HCT116 (cell line): ENCODE measurements around the gene MAGOH. TPM values are rescaled to one million over a fixed set of nuclear protein-coding genes. Genes with fewer than 3 reads are reported as not detected.

Source experiments
- ATAC-seq: fragments of 200-7000 bp; cut with Tn5 transposase; 2 replicates; pipeline ENCODE4 v1.9.1; 2020; ENCODE audit warnings: mild to moderate bottlenecking, moderate library complexity
- BruUV-seq: library from RNA; stranded (reverse); fragments of 400-500 nt; replicated peaks from 2 replicates; lab custom pipeline; 2021; lab: Mats Ljungman, UMichigan
- CTCF ChIA-PET: fragments of 300-600 bp; sonication (Branson Sonifier 250); formaldehyde crosslinking; loops from one replicate; lab custom pipeline; 2021; ENCODE audit warnings: antibody characterized with exemption; lab: Charles Lee
- POLR2A ChIA-PET: fragments of 300-600, 350-600 bp; sonication (Branson Sonifier 250); formaldehyde crosslinking; loops from one replicate; lab custom pipeline; 2021; ENCODE audit warnings: antibody characterized with exemption; lab: Charles Lee
- RAD21 ChIA-PET, 2 experiments: fragments of 300-600 bp; sonication (Branson Sonifier 250); formaldehyde crosslinking; loops; one replicate each; lab custom pipeline; 2023; ENCODE audit warnings: low total read pairs in 2 of 2; ENCODE audit not compliant: uncharacterized antibody in 2 of 2, unreplicated experiment in 2 of 2, low non-redundant PET in 1 of 2; lab: Charles Lee
- DNase-seq: peaks from one replicate; pipeline ENCODE4 v3.0.0-alpha.2; 2010; ENCODE audit warnings: low read depth, low spot score
- H2AFZ ChIP-seq: fragments of 200-600 bp; shearing (Covaris generic), sonication (generic); 2 replicates; pipeline ENCODE4 v1.6.1; 2017; ENCODE audit warnings: low read depth, mixed run types, mixed read lengths, antibody characterized with exemption, low read length; ENCODE audit not compliant: poor library complexity, severe bottlenecking
- H3K27ac ChIP-seq: 2 replicates; pipeline ENCODE4 v1.5.1; 2012; ENCODE audit warnings: low read depth, low read length
- H3K27me3 ChIP-seq: fragments of 200-600 bp; sonication (generic); 2 replicates; pipeline ENCODE4 v1.6.1; 2016; ENCODE audit warnings: mixed run types, low read length, mixed read lengths; ENCODE audit not compliant: insufficient read depth
- H3K36me3 ChIP-seq, 2 experiments: fragments of 200-500 bp in 1 of 2; fragments of 200-600 bp in 1 of 2; sonication (Bioruptor generic) in 1 of 2; sonication (generic) in 1 of 2; 2 replicates each; pipeline versions ENCODE4 v1.5.1 to v1.6.1; 2014 to 2016; ENCODE audit warnings: low read length in 2 of 2, inconsistent platforms in 1 of 2, mixed read lengths in 1 of 2, mixed run types in 1 of 2; ENCODE audit not compliant: insufficient read depth in 2 of 2, control insufficient read depth in 1 of 2
- H3K4me1 ChIP-seq, 2 experiments: fragments of 200-600 bp in 1 of 2; sonication (generic) in 1 of 2; 2 replicates each; pipeline versions ENCODE4 v1.5.1 to v1.6.1; 2012 to 2017; ENCODE audit warnings: low read length in 2 of 2, inconsistent platforms in 1 of 2, mild to moderate bottlenecking in 1 of 2, mixed read lengths in 1 of 2, mixed run types in 1 of 2, moderate library complexity in 1 of 2; ENCODE audit not compliant: insufficient read depth in 2 of 2, control insufficient read depth in 1 of 2
- H3K4me2 ChIP-seq: fragments of 200-600 bp; sonication (generic); 2 replicates; pipeline ENCODE4 v1.6.1; 2017; ENCODE audit warnings: mixed run types, low read length, mixed read lengths
- H3K4me3 ChIP-seq, 2 experiments: fragments of 200-600 bp in 1 of 2; sonication (generic) in 1 of 2; replicated peaks in 1 of 2; 2 replicates each; pipeline ENCODE4 v1.5.1; 2011 to 2016; ENCODE audit warnings: low read length in 2 of 2, control low read depth in 1 of 2, low read depth in 1 of 2, mild to moderate bottlenecking in 1 of 2, mixed read lengths in 1 of 2, mixed run types in 1 of 2
- H3K79me2 ChIP-seq: fragments of 200-600 bp; sonication (generic); 2 replicates; pipeline ENCODE4 v1.6.1; 2017; ENCODE audit warnings: mild to moderate bottlenecking, mixed run types, low read length, moderate library complexity, mixed read lengths; ENCODE audit not compliant: insufficient read depth
- H3K9ac ChIP-seq: fragments of 200-600 bp; sonication (generic); 2 replicates; pipeline ENCODE4 v1.6.1; 2016; ENCODE audit warnings: low read length, mixed read lengths
- H3K9me2 ChIP-seq: fragments of 200-600 bp; sonication (generic), shearing (Covaris generic); 2 replicates; pipeline ENCODE4 v1.6.1; 2017; ENCODE audit warnings: mixed run types, mild to moderate bottlenecking, moderate library complexity; ENCODE audit not compliant: insufficient read depth
- H3K9me3 ChIP-seq, 2 experiments: fragments of 200-500 bp in 1 of 2; fragments of 200-600 bp in 1 of 2; sonication (Bioruptor generic) in 1 of 2; sonication (generic) in 1 of 2; 2 replicates each; pipeline ENCODE4 v1.6.1; 2014 to 2017; ENCODE audit warnings: low read length in 2 of 2, mixed read lengths in 2 of 2, inconsistent platforms in 1 of 2, low read depth in 1 of 2, mild to moderate bottlenecking in 1 of 2, mixed run types in 1 of 2, moderate library complexity in 1 of 2; ENCODE audit not compliant: control insufficient read depth in 1 of 2, insufficient read depth in 1 of 2
- H4K20me1 ChIP-seq: fragments of 200-600 bp; sonication (generic), shearing (Covaris generic); 2 replicates; pipeline ENCODE4 v1.6.1; 2017; ENCODE audit warnings: mixed run types, mild to moderate bottlenecking, moderate library complexity; ENCODE audit not compliant: insufficient read depth
- CBX3 ChIP-seq: IDR thresholded peaks from 2 replicates; pipeline ENCODE4 v1.6.1; 2012; ENCODE audit warnings: low read depth
- CEBPB ChIP-seq: IDR thresholded peaks from 2 replicates; pipeline ENCODE4 v1.6.1; 2012; ENCODE audit warnings: low read depth
- EGR1 ChIP-seq: IDR thresholded peaks from 2 replicates; pipeline ENCODE4 v1.6.1; 2012; ENCODE audit warnings: low read depth
- ELF1 ChIP-seq: IDR thresholded peaks from 2 replicates; pipeline ENCODE4 v1.6.1; 2012; ENCODE audit warnings: low read depth, borderline replicate concordance
- EZH2phosphoT487 ChIP-seq: fragments of 200-600 bp; IDR thresholded peaks from 2 replicates; pipeline ENCODE4 v1.6.1; 2018; ENCODE audit warnings: antibody characterized with exemption, borderline replicate concordance
- FOSL1 ChIP-seq: IDR thresholded peaks from 2 replicates; pipeline ENCODE4 v1.6.1; 2012; ENCODE audit warnings: low read depth
- JUND ChIP-seq: IDR thresholded peaks from 2 replicates; pipeline ENCODE4 v1.6.1; 2012
- POLR2A ChIP-seq: IDR thresholded peaks from 2 replicates; pipeline ENCODE4 v1.7.0; 2011; ENCODE audit warnings: borderline replicate concordance; ENCODE audit not compliant: insufficient read depth, insufficient read length; ENCODE audit errors: extremely low read depth
- SIN3A ChIP-seq: IDR thresholded peaks from 2 replicates; pipeline ENCODE4 v1.6.1; 2012; ENCODE audit warnings: low read depth
- SP1 ChIP-seq: IDR thresholded peaks from 2 replicates; pipeline ENCODE4 v1.6.1; 2012; ENCODE audit warnings: low read depth
- TCF7L2 ChIP-seq: IDR thresholded peaks from 2 replicates; pipeline ENCODE4 v1.7.0; 2011; ENCODE audit warnings: borderline replicate concordance, inconsistent platforms; ENCODE audit not compliant: insufficient read depth, insufficient read length; ENCODE audit errors: extremely low read depth
- ZFX ChIP-seq: fragments of 450-650 bp; IDR thresholded peaks from 2 replicates; pipeline ENCODE4 v1.6.1; 2017
- intact Hi-C: fragments of 100-400 bp; cut with micrococcal nuclease; formaldehyde crosslinking; loops from 2 replicates; pipeline ENCODE4 v1.10.0; 2022
- total RNA-seq: library from RNA; stranded (reverse); gene quantifications from one replicate; pipeline ENCODE4 v1.2.1, GENCODE V29; 2021; ENCODE audit not compliant: unreplicated experiment
- TF ChIP-seq, protein P1 (sequence below), 3 experiments: fragments of 200-600 bp in 1 of 3; sonication (generic) in 1 of 3; IDR thresholded peaks in 2 of 3; conservative IDR thresholded peaks in 1 of 3; 2 replicates each; pipeline ENCODE4 v1.5.1; 2012 to 2017; ENCODE audit warnings: low read depth in 2 of 3, low read length in 2 of 3, antibody characterized with exemption in 1 of 3, borderline replicate concordance in 1 of 3, control low read depth in 1 of 3, mild to moderate bottlenecking in 1 of 3, mixed read lengths in 1 of 3, mixed run types in 1 of 3, moderate library complexity in 1 of 3; ENCODE audit not compliant: insufficient read depth in 1 of 3
- TF ChIP-seq, protein P2 (sequence below): IDR thresholded peaks from 2 replicates; pipeline ENCODE4 v1.6.1; 2012; ENCODE audit warnings: low read depth
- TF ChIP-seq, protein P3 (sequence below): IDR thresholded peaks from 2 replicates; pipeline ENCODE4 v1.6.1; 2011; ENCODE audit warnings: mild to moderate bottlenecking, low read length, moderate library complexity; ENCODE audit not compliant: insufficient replicate concordance; ENCODE audit errors: extremely low read depth

Gene MAGOH
- total RNA-seq, 1 experiment from 2014 or later, result 63.7 TPM

DNA sequence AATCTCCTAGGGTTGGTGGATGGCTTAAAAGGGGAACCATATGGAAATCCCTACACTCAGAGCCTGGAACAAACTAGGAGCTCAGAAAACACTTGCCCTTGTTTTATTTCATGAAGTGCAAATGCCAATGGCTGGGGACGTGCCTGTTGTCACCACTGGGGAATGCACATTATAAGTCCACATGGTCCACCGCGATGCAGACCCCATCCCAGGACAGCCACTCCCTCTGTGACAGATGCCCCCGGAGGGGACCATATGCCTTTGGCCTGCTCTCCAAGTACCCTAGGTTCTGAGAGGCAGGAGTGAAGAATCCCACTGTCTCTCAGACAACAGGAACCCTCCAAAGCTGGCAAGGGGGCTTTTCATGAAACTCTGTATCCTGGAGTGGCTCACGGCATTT is 47.2 kb upstream of the MAGOH start:
- Histone ChIP-seq H4K20me1 (no peaks in the 10 kb centered on the region), H3K9me2 (no peaks in the 10 kb centered on the region), H3K9ac (no peak overlapping the region), H3K27me3 (no peaks in the 10 kb centered on the region), H3K36me3 (peaks cover 2 to 28% of the 10 kb centered on the region in 2 experiments; a peak in 3 of 4 replicates)
- BruUV-seq, result no TSS peak
- CTCF ChIA-PET, result interaction anchor here (0.7 kb wide), 1 partner anchor 113 kb away, joined by 3 read pairs; no protein-coding TSS in a partner anchor
- no peak for ATAC-seq
- TF ChIP-seq, protein P1, sequence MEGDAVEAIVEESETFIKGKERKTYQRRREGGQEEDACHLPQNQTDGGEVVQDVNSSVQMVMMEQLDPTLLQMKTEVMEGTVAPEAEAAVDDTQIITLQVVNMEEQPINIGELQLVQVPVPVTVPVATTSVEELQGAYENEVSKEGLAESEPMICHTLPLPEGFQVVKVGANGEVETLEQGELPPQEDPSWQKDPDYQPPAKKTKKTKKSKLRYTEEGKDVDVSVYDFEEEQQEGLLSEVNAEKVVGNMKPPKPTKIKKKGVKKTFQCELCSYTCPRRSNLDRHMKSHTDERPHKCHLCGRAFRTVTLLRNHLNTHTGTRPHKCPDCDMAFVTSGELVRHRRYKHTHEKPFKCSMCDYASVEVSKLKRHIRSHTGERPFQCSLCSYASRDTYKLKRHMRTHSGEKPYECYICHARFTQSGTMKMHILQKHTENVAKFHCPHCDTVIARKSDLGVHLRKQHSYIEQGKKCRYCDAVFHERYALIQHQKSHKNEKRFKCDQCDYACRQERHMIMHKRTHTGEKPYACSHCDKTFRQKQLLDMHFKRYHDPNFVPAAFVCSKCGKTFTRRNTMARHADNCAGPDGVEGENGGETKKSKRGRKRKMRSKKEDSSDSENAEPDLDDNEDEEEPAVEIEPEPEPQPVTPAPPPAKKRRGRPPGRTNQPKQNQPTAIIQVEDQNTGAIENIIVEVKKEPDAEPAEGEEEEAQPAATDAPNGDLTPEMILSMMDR (IDR thresholded peaks at IDR 0.05 in 2 of 3, conservative IDR thresholded peaks at IDR 0.05 in 1 of 3; ENCODE audit: borderline replicate concordance in 1 of 3, insufficient read depth in 1 of 3, low read depth in 2 of 3, low read length in 2 of 3), result no peak
- TF ChIP-seq EZH2phosphoT487 (no peak), ELF1 (no peak), FOSL1 (no peak), SIN3A (no peak), JUND (no peak), SP1 (no peak), POLR2A (no peak), CBX3 (no peak), ZFX (no peak), TCF7L2 (no peak), EGR1 (no peak), CEBPB (no peak)
- TF ChIP-seq, protein P2, sequence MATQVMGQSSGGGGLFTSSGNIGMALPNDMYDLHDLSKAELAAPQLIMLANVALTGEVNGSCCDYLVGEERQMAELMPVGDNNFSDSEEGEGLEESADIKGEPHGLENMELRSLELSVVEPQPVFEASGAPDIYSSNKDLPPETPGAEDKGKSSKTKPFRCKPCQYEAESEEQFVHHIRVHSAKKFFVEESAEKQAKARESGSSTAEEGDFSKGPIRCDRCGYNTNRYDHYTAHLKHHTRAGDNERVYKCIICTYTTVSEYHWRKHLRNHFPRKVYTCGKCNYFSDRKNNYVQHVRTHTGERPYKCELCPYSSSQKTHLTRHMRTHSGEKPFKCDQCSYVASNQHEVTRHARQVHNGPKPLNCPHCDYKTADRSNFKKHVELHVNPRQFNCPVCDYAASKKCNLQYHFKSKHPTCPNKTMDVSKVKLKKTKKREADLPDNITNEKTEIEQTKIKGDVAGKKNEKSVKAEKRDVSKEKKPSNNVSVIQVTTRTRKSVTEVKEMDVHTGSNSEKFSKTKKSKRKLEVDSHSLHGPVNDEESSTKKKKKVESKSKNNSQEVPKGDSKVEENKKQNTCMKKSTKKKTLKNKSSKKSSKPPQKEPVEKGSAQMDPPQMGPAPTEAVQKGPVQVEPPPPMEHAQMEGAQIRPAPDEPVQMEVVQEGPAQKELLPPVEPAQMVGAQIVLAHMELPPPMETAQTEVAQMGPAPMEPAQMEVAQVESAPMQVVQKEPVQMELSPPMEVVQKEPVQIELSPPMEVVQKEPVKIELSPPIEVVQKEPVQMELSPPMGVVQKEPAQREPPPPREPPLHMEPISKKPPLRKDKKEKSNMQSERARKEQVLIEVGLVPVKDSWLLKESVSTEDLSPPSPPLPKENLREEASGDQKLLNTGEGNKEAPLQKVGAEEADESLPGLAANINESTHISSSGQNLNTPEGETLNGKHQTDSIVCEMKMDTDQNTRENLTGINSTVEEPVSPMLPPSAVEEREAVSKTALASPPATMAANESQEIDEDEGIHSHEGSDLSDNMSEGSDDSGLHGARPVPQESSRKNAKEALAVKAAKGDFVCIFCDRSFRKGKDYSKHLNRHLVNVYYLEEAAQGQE, result no peak
- TF ChIP-seq, protein P3, sequence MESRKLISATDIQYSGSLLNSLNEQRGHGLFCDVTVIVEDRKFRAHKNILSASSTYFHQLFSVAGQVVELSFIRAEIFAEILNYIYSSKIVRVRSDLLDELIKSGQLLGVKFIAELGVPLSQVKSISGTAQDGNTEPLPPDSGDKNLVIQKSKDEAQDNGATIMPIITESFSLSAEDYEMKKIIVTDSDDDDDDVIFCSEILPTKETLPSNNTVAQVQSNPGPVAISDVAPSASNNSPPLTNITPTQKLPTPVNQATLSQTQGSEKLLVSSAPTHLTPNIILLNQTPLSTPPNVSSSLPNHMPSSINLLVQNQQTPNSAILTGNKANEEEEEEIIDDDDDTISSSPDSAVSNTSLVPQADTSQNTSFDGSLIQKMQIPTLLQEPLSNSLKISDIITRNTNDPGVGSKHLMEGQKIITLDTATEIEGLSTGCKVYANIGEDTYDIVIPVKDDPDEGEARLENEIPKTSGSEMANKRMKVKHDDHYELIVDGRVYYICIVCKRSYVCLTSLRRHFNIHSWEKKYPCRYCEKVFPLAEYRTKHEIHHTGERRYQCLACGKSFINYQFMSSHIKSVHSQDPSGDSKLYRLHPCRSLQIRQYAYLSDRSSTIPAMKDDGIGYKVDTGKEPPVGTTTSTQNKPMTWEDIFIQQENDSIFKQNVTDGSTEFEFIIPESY, result no peak
- TF ChIP-seq, all 23 proteins: peak for 0
- POLR2A ChIA-PET, result no interaction called here
- Histone ChIP-seq H3K4me1 (no peaks in the 10 kb centered on the region), H2AFZ (no peak overlapping the region), H3K79me2 (no peaks in the 10 kb centered on the region), H3K27ac (no peak overlapping the region), H3K4me2 (no peak overlapping the region), H3K9me3 (no peaks in the 10 kb centered on the region), H3K4me3 (no peak overlapping the region)
- intact Hi-C loops, result no loop called here
- RAD21 ChIA-PET, result no interaction called here
- no peak for DNase-seq
